ENCODE measurements around the gene GPR153.

The GPR153 gene

GRCh38 chr1:6286266-6286665 lies 25.4 kb upstream of the GPR153 start:
- no peak for DNase-seq

GRCh38 chr1:6285336-6285735 lies 24.4 kb upstream of the GPR153 start:
- DNase-seq, result no peak

GRCh38 chr1:6282577-6283270 lies 21.8 kb upstream of the GPR153 start:
- DNase-seq, result no peak

GRCh38 chr1:6281511-6282402 lies 20.9 kb upstream of the GPR153 start:
- no peak for DNase-seq

GRCh38 chr1:6280761-6281451 lies 20.0 kb upstream of the GPR153 start:
- DNase-seq, result no peak

- DNase-seq, result no peak
Measured at GRCh38 chr1:6279613-6280383, 18.9 kb upstream of the GPR153 start.

- no peak for DNase-seq
Measured at GRCh38 chr1:6279066-6279465, 18.2 kb upstream of the GPR153 start.

GRCh38 chr1:6278263-6278662 lies 17.4 kb upstream of the GPR153 start:
- no peak for DNase-seq

- DNase-seq, result no peak
Measured at GRCh38 chr1:6276811-6277555, 16.1 kb upstream of the GPR153 start.

- DNase-seq, result no peak
Measured at GRCh38 chr1:6275826-6276782, 15.2 kb upstream of the GPR153 start.

- DNase-seq, result no peak
Measured at GRCh38 chr1:6274622-6275139, 13.8 kb upstream of the GPR153 start.

- no peak for DNase-seq
Measured at GRCh38 chr1:6274102-6274501, 13.2 kb upstream of the GPR153 start.

- DNase-seq, result no peak
Measured at GRCh38 chr1:6273380-6273891, 12.5 kb upstream of the GPR153 start.

- DNase-seq, result no peak
Measured at GRCh38 chr1:6272868-6273267, 12.0 kb upstream of the GPR153 start.

- no peak for DNase-seq
Measured at GRCh38 chr1:6272452-6272851, 11.6 kb upstream of the GPR153 start.

- no peak for DNase-seq
Measured at GRCh38 chr1:6271554-6271953, 10.7 kb upstream of the GPR153 start.

GRCh38 chr1:6271006-6271405 lies 10.1 kb upstream of the GPR153 start:
- no peak for DNase-seq

- DNase-seq, result no peak
Measured at GRCh38 chr1:6270401-6270800, 9.5 kb upstream of the GPR153 start.

- DNase-seq, result no peak
Measured at GRCh38 chr1:6269720-6270400, 9.0 kb upstream of the GPR153 start.

GRCh38 chr1:6269296-6269695 lies 8.4 kb upstream of the GPR153 start:
- no peak for DNase-seq
